ENCODE data around the gene PRKCA.

The PRKCA gene

GRCh38 chr17:66755101-66755943 is 452.9 kb downstream of the PRKCA start:
- no peak for DNase-seq

- no peak for DNase-seq
Measured at GRCh38 chr17:66755944-66756290, 453.5 kb downstream of the PRKCA start.

GRCh38 chr17:66760324-66760723 is 457.9 kb downstream of the PRKCA start:
- DNase-seq, result no peak

- DNase-seq, result no peak
Measured at GRCh38 chr17:66762276-66762675, 459.9 kb downstream of the PRKCA start.

GRCh38 chr17:66763056-66763455 is 460.6 kb downstream of the PRKCA start:
- no peak for DNase-seq

GRCh38 chr17:66764506-66764905 is 462.1 kb downstream of the PRKCA start:
- DNase-seq, result no peak

- DNase-seq, result no peak
Measured at GRCh38 chr17:66767154-66767933, 464.9 kb downstream of the PRKCA start.

GRCh38 chr17:66769911-66770310 is 467.5 kb downstream of the PRKCA start:
- no peak for DNase-seq

- DNase-seq, result no peak
Measured at GRCh38 chr17:66772148-66772812, 469.9 kb downstream of the PRKCA start.

- DNase-seq, result no peak
Measured at GRCh38 chr17:66775271-66775670, 472.9 kb downstream of the PRKCA start.

GRCh38 chr17:66775881-66776400 is 473.5 kb downstream of the PRKCA start:
- DNase-seq, result no peak

- no peak for DNase-seq
Measured at GRCh38 chr17:66776999-66777688, 474.7 kb downstream of the PRKCA start.

- DNase-seq, result peak; percentile 20 to 61
Measured at GRCh38 chr17:66777689-66778225, 475.3 kb downstream of the PRKCA start.

- DNase-seq, result no peak
Measured at GRCh38 chr17:66778531-66779236, 476.3 kb downstream of the PRKCA start.

- no peak for DNase-seq
Measured at GRCh38 chr17:66779237-66779606, 476.8 kb downstream of the PRKCA start.

- no peak for DNase-seq
Measured at GRCh38 chr17:66781135-66781534, 478.7 kb downstream of the PRKCA start.

GRCh38 chr17:66782851-66783250 is 480.4 kb downstream of the PRKCA start:
- DNase-seq, result no peak

- no peak for DNase-seq
Measured at GRCh38 chr17:66783656-66784381, 481.4 kb downstream of the PRKCA start.

- no peak for DNase-seq
Measured at GRCh38 chr17:66784621-66785364, 482.4 kb downstream of the PRKCA start.

- DNase-seq, result no peak
Measured at GRCh38 chr17:66786107-66786506, 483.7 kb downstream of the PRKCA start.

Measured in Kasumi-1 (cell line).